OCI-LY7 (cell line): ENCODE results near the gene ZNF343.

Experiments
- CTCF ChIP-seq: fragments of 200-600 bp; sonication (generic); conservative IDR thresholded peaks from 2 replicates; pipeline ENCODE4 v1.5.1; 2014; ENCODE audit warnings: mild to moderate bottlenecking, antibody characterized with exemption, low read length, moderate library complexity, mixed read lengths
- EZH2phosphoT487 ChIP-seq: fragments of 200-600 bp; sonication (generic); IDR thresholded peaks from 2 replicates; pipeline ENCODE4 v1.6.1; 2018; ENCODE audit warnings: low read depth, borderline replicate concordance, mild to moderate bottlenecking, mixed run types, antibody characterized with exemption, low read length, moderate library complexity, mixed read lengths

DNA sequence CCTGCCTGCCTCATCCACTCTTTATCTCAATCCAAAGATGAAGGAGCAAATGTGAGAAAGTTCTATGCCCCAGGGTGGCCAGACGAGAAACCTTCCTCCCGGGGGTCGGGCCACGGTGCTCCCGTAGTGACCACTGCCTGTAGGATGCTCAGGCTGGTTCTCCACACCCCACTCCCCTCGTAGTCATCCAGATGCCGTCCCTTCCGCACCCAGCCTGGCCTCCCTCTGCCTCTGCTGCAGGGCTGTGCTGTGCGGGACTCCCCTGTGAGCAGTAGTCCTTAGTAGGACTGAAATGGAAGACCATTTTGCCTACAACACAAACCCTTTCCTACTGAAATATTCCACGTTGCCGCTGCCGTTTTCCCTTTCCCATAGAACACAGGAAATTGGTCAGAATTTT, 29.6 kb upstream of the ZNF343 start:
- TF ChIP-seq CTCF (no peak), EZH2phosphoT487 (no peak)
